Body of pancreas (tissue), 4 donors: ENCODE data around the gene GCNT4.

Experiments used
- POLR2A ChIP-seq, 3 donors: fragments of 450-650 bp; IDR thresholded peaks; one replicate each; pipeline ENCODE4 v1.6.1; 2016; ENCODE audit warnings: antibody characterized with exemption in 3 of 3, mild to moderate bottlenecking in 2 of 3
- TF ChIP-seq, protein P1 (sequence below), 7 experiments: fragments of 450-650 bp in 4 of 7; fragments of 200-600 bp in 3 of 7; sonication (generic) in 3 of 7; IDR thresholded peaks; one replicate each; pipeline ENCODE4 v1.5.1; 2016 to 2019; ENCODE audit warnings: antibody characterized with exemption in 7 of 7

- TF ChIP-seq, protein P1, sequence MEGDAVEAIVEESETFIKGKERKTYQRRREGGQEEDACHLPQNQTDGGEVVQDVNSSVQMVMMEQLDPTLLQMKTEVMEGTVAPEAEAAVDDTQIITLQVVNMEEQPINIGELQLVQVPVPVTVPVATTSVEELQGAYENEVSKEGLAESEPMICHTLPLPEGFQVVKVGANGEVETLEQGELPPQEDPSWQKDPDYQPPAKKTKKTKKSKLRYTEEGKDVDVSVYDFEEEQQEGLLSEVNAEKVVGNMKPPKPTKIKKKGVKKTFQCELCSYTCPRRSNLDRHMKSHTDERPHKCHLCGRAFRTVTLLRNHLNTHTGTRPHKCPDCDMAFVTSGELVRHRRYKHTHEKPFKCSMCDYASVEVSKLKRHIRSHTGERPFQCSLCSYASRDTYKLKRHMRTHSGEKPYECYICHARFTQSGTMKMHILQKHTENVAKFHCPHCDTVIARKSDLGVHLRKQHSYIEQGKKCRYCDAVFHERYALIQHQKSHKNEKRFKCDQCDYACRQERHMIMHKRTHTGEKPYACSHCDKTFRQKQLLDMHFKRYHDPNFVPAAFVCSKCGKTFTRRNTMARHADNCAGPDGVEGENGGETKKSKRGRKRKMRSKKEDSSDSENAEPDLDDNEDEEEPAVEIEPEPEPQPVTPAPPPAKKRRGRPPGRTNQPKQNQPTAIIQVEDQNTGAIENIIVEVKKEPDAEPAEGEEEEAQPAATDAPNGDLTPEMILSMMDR (IDR thresholded peaks at IDR 0.05), result no peak
- no peak for TF ChIP-seq POLR2A (IDR thresholded peaks at IDR 0.05)
These were observed 25.7 kb upstream of the GCNT4 start for GRCh38 chr5:75078027-75078426.
